ENCODE results near the gene STXBP5. TPM values are rescaled to one million over a fixed set of nuclear protein-coding genes. Genes with fewer than 3 reads are reported as not detected.

STXBP5 gene
- total and polyA plus RNA-seq, 9 of the 15 experiments (the other 6 are each of a cell fraction or from before 2014, with no cell fraction given), result 23.3 to 172 (median 71.5) TPM

GRCh38 chr6:147297663-147298316 lies 93.6 kb downstream of the STXBP5 start (continued):
- TF ChIP-seq ZBTB40 (IDR thresholded peaks at IDR 0.05), result 0 out of 2 replicates have a peak, but pooled peaks have one; percentile 47
- no peak for TF ChIP-seq ZBTB40 (CRISPR knock-in tag; IDR thresholded peaks at IDR 0.05)
- TF ChIP-seq EHMT2 (IDR thresholded peaks at IDR 0.05), result 0 out of 2 replicates have a peak, but pooled peaks have one; percentile 19
- peak; percentile 15; the same call in 1 of the 2 replicates for TF ChIP-seq NR2C1 (IDR thresholded peaks at IDR 0.05)
- TF ChIP-seq NR2C1 (tag; IDR thresholded peaks at IDR 0.05), result no peak
- TF ChIP-seq EP400 (IDR thresholded peaks at IDR 0.05), result 0 out of 2 replicates have a peak, but pooled peaks have one; percentile 22
- TF ChIP-seq POLR2G (IDR thresholded peaks at IDR 0.05; ENCODE audit: low read depth, low read length), result 0 out of 2 replicates have a peak, but pooled peaks have one; percentile 5
- 0 out of 2 replicates have a peak, but pooled peaks have one; percentile 25 for TF ChIP-seq ZNF717 (CRISPR knock-in tag; IDR thresholded peaks at IDR 0.05)
- no peak for TF ChIP-seq RNF219 (CRISPR knock-in tag; IDR thresholded peaks at IDR 0.05)
- TF ChIP-seq LARP7 (IDR thresholded peaks at IDR 0.05), result 0 out of 2 replicates have a peak, but pooled peaks have one; percentile 35
- TF ChIP-seq KDM1A (IDR thresholded peaks at IDR 0.05), result peak; percentile 18 to 20; a peak in 1 of 4 replicates
- peak; percentile 61; the same call in 1 of the 2 replicates for TF ChIP-seq THRAP3 (IDR thresholded peaks at IDR 0.05; ENCODE audit: borderline replicate concordance)
- TF ChIP-seq ZZZ3 (IDR thresholded peaks at IDR 0.05), result 0 out of 2 replicates have a peak, but pooled peaks have one; percentile 50
- peak; percentile 51 for TF ChIP-seq SUPT5H (IDR thresholded peaks at IDR 0.05)
- no peak for TF ChIP-seq ZFP91 (CRISPR knock-in tag; IDR thresholded peaks at IDR 0.05)

Measured in K562 (cell line).